CD4-positive, CD25-positive, alpha-beta regulatory T cell (primary cell): Measurements from ENCODE around the gene PHKA1. TPM values are rescaled to one million over a fixed set of nuclear protein-coding genes. Genes with fewer than 3 reads are reported as not detected.
"Not testable (repeated sequence)": the region's sequence is repeated elsewhere in the genome, so short reads cannot be mapped to it uniquely, and the experiment has no call there.

ENCODE experiments used
- ATAC-seq, 2 donors: fragments of 150-1000 bp; cut with Tn5 transposase; one replicate each; pipeline ENCODE4 v1.10.0; 2021; ENCODE audit warnings: low read depth in 2 of 2, moderate number of reproducible peaks in 2 of 2, moderate library complexity in 1 of 2
- DNase-seq, 3 donors: peaks; one replicate each; pipeline versions ENCODE4 v3.0.0 to v3.0.0-alpha.2; 2012 to 2022; ENCODE audit warnings: mixed read lengths in 1 of 3
- H3K27ac ChIP-seq: one replicate; pipeline ENCODE4 v1.7.0; 2013; ENCODE audit warnings: mild to moderate bottlenecking, low read length; ENCODE audit not compliant: insufficient read depth, poor library complexity, severe bottlenecking
- H3K27me3 ChIP-seq: one replicate; pipeline ENCODE4 v1.7.0; 2013; ENCODE audit warnings: low read length; ENCODE audit not compliant: control insufficient read depth, insufficient read depth
- H3K36me3 ChIP-seq: one replicate; pipeline ENCODE4 v1.7.0; 2013; ENCODE audit warnings: mild to moderate bottlenecking, low read length, moderate library complexity; ENCODE audit not compliant: control insufficient read depth, insufficient read depth
- H3K4me1 ChIP-seq: 2 replicates; pipeline ENCODE4 v1.7.0; 2013; ENCODE audit warnings: mild to moderate bottlenecking, low read length; ENCODE audit not compliant: insufficient read depth, control insufficient read depth, poor library complexity, severe bottlenecking
- H3K4me3 ChIP-seq: one replicate; pipeline ENCODE4 v1.7.0; 2013; ENCODE audit warnings: low read depth, mild to moderate bottlenecking, low read length, moderate library complexity
- H3K9me3 ChIP-seq, 2 experiments: 1 replicate in 1 of 2; 2 replicates in 1 of 2; pipeline ENCODE4 v1.7.0; 2013; ENCODE audit warnings: low read length in 2 of 2, mild to moderate bottlenecking in 1 of 2, moderate library complexity in 1 of 2; ENCODE audit not compliant: control insufficient read depth in 2 of 2
- H3K27ac Mint-ChIP-seq, 3 donors: one replicate each; pipeline ENCODE4 v1.8.0; 2020 to 2022; ENCODE audit warnings: mild to moderate bottlenecking in 3 of 3, mixed read lengths in 3 of 3, moderate library complexity in 2 of 3
- H3K27me3 Mint-ChIP-seq: one replicate; pipeline ENCODE4 v1.8.0; 2022; ENCODE audit warnings: mild to moderate bottlenecking, mixed read lengths
- H3K36me3 Mint-ChIP-seq: one replicate; pipeline ENCODE4 v1.8.0; 2020; ENCODE audit warnings: mixed read lengths
- H3K4me1 Mint-ChIP-seq, 4 donors: one replicate each; pipeline ENCODE4 v1.8.0; 2020 to 2022; ENCODE audit warnings: mixed read lengths in 4 of 4, mild to moderate bottlenecking in 1 of 4
- H3K4me3 Mint-ChIP-seq, 4 donors: one replicate each; pipeline ENCODE4 v1.8.0; 2020 to 2022; ENCODE audit warnings: mild to moderate bottlenecking in 4 of 4, mixed read lengths in 4 of 4, moderate library complexity in 3 of 4
- H3K9me3 Mint-ChIP-seq, 7 donors: one replicate each; pipeline ENCODE4 v1.8.0; 2020 to 2022; ENCODE audit warnings: mixed read lengths in 7 of 7, mild to moderate bottlenecking in 3 of 7, moderate library complexity in 2 of 7
- polyA plus RNA-seq, 4 donors: library from polyadenylated mRNA; unstranded; fragments of 300-500 nt; fragmentation: Illumina TruSeq; gene quantifications; one replicate each; pipeline ENCODE4 v1.2.3, GENCODE V29; 2021
- total RNA-seq: library from RNA; stranded (reverse); gene quantifications from one replicate; pipeline ENCODE4 v1.2.3, GENCODE V29; 2022

PHKA1 gene
- total and polyA plus RNA-seq, 5 donors from 2014 or later: 0.08 to 0.30 TPM; not detected in 3

GRCh38 chrX:72604112-72604511 lies 110.0 kb downstream of the PHKA1 start:
- H3K27me3 ChIP-seq: no peaks in the 10 kb centered on the region
- Mint-ChIP-seq H3K27me3 (no peaks in the 10 kb centered on the region), H3K36me3 (no peaks in the 10 kb centered on the region), H3K4me1 (no peaks in the 10 kb centered on the region), H3K9me3 (peaks cover 0 to 2% (median 0%) of the 10 kb centered on the region in 7 donors), H3K4me3 (no peak overlapping the region), H3K27ac (no peak overlapping the region)
- H3K36me3 ChIP-seq: no peaks in the 10 kb centered on the region
- peak overlapping the region; percentile 26 for H3K4me3 ChIP-seq
- no peak overlapping the region for H3K27ac ChIP-seq
- no peaks in the 10 kb centered on the region for H3K9me3 ChIP-seq
- DNase-seq: peak in 1 of 3 donors; percentile 15
- ATAC-seq: no peak
- no peaks in the 10 kb centered on the region for H3K4me1 ChIP-seq

GRCh38 chrX:72591038-72591437 lies 123.1 kb downstream of the PHKA1 start:
- H3K27me3 ChIP-seq: not testable (repeated sequence)

GRCh38 chrX:72584163-72584562 lies 129.9 kb downstream of the PHKA1 start:
- Histone ChIP-seq H3K4me3 (no peak overlapping the region), H3K27me3 (no peaks in the 10 kb centered on the region), H3K36me3 (no peaks in the 10 kb centered on the region), H3K27ac (no peak overlapping the region), H3K4me1 (no peaks in the 10 kb centered on the region), H3K9me3 (no peaks in the 10 kb centered on the region)
- no peak for DNase-seq
- no peak for ATAC-seq
- Mint-ChIP-seq H3K27me3 (no peaks in the 10 kb centered on the region), H3K4me1 (no peaks in the 10 kb centered on the region), H3K4me3 (no peak overlapping the region), H3K9me3 (peaks cover 0 to 5% (median 0%) of the 10 kb centered on the region in 7 donors), H3K27ac (no peak overlapping the region), H3K36me3 (no peaks in the 10 kb centered on the region)

More at GRCh38 chrX:72591038-72591437, 123.1 kb downstream of the PHKA1 start:
- not testable (repeated sequence) for H3K27me3 Mint-ChIP-seq, H3K4me1 Mint-ChIP-seq, H3K36me3 ChIP-seq, H3K9me3 Mint-ChIP-seq, ATAC-seq, H3K4me3 Mint-ChIP-seq, H3K9me3 ChIP-seq, H3K27ac Mint-ChIP-seq, H3K4me1 ChIP-seq, H3K27ac ChIP-seq, DNase-seq, H3K36me3 Mint-ChIP-seq, H3K4me3 ChIP-seq

- Histone ChIP-seq H3K27ac (no peak overlapping the region), H3K4me1 (no peaks in the 10 kb centered on the region), H3K9me3 (no peaks in the 10 kb centered on the region), H3K4me3 (no peak overlapping the region), H3K27me3 (no peaks in the 10 kb centered on the region), H3K36me3 (no peaks in the 10 kb centered on the region)
- ATAC-seq: no peak
- Mint-ChIP-seq H3K4me3 (no peak overlapping the region), H3K9me3 (no peaks in the 10 kb centered on the region), H3K36me3 (peaks cover under 1% of the 10 kb centered on the region), H3K4me1 (peaks cover 0 to 8% (median 3%) of the 10 kb centered on the region in 4 donors), H3K27ac (no peak overlapping the region), H3K27me3 (peaks cover 4% of the 10 kb centered on the region)
- no peak for DNase-seq
Measured at GRCh38 chrX:72576141-72576894, 137.8 kb downstream of the PHKA1 start.

GRCh38 chrX:72573158-72573511 lies 141.0 kb downstream of the PHKA1 start:
- H3K9me3 Mint-ChIP-seq: no peaks in the 10 kb centered on the region
- no peaks in the 10 kb centered on the region for H3K27me3 ChIP-seq
- ATAC-seq (no peak), DNase-seq (no peak)
- H3K27ac Mint-ChIP-seq: peak overlapping the region; percentile 87 to 96 (median 94)
- H3K4me1 ChIP-seq: no peaks in the 10 kb centered on the region
- H3K36me3 Mint-ChIP-seq: peaks cover 4% of the 10 kb centered on the region
- H3K4me3 Mint-ChIP-seq: peak overlapping the region; percentile 90 to 96 (median 94)
- H3K9me3 ChIP-seq: no peaks in the 10 kb centered on the region
- no peak overlapping the region for H3K27ac ChIP-seq
- H3K4me1 Mint-ChIP-seq: peaks cover 2 to 13% (median 5%) of the 10 kb centered on the region in 4 donors
- peaks cover under 1% of the 10 kb centered on the region for H3K36me3 ChIP-seq
- H3K4me3 ChIP-seq: peak overlapping the region; percentile 96
- peaks cover 4% of the 10 kb centered on the region for H3K27me3 Mint-ChIP-seq

GRCh38 chrX:72572248-72573157 lies 141.6 kb downstream of the PHKA1 start, which contains the start of gene HDAC8:
Gene HDAC8, minus strand, starts transcription at chrX:72572843. Its CDS starts 82 bp downstream, at chrX:72572761.
- no peaks in the 10 kb centered on the region for H3K27me3 ChIP-seq
- peak within 1 kb of the TSS; percentile 90 to 96 (median 94) for H3K4me3 Mint-ChIP-seq
- peak within 1 kb of the TSS; percentile 96 for H3K4me3 ChIP-seq
- no peak within 1 kb of the TSS for H3K27ac ChIP-seq
- H3K4me1 Mint-ChIP-seq: peaks cover 2 to 14% (median 5%) of the 10 kb centered on the region in 4 donors
- H3K9me3 Mint-ChIP-seq: no peaks in the 10 kb centered on the region
- ATAC-seq (peak; percentile 80 to 82), DNase-seq (peak; percentile 19 to 83 (median 53))
- H3K27me3 Mint-ChIP-seq: peaks cover 4% of the 10 kb centered on the region
- H3K36me3 Mint-ChIP-seq: peaks cover 7% of the 10 kb centered on the region
- H3K9me3 ChIP-seq: no peaks in the 10 kb centered on the region
- H3K27ac Mint-ChIP-seq: peak within 1 kb of the TSS; percentile 87 to 96 (median 94)
- no peaks in the 10 kb centered on the region for H3K4me1 ChIP-seq
- H3K36me3 ChIP-seq: peaks cover 6% of the 10 kb centered on the region

GRCh38 chrX:72569786-72570185 lies 144.3 kb downstream of the PHKA1 start:
- Mint-ChIP-seq H3K27me3 (no peaks in the 10 kb centered on the region), H3K9me3 (no peaks in the 10 kb centered on the region), H3K36me3 (peaks cover 24% of the 10 kb centered on the region), H3K27ac (no peak overlapping the region), H3K4me1 (peaks cover 2 to 14% (median 5%) of the 10 kb centered on the region in 4 donors), H3K4me3 (peak overlapping the region in 1 of 4 donors; percentile 15)
- no peaks in the 10 kb centered on the region for H3K27me3 ChIP-seq
- DNase-seq: no peak
- H3K36me3 ChIP-seq: peaks cover 15% of the 10 kb centered on the region
- H3K4me1 ChIP-seq: no peaks in the 10 kb centered on the region
- no peaks in the 10 kb centered on the region for H3K9me3 ChIP-seq
- no peak overlapping the region for H3K4me3 ChIP-seq
- ATAC-seq: no peak
- no peak overlapping the region for H3K27ac ChIP-seq
